HTERT RPE-1 (cell line): ENCODE data around the gene VCL.
"Not testable (repeated sequence)": the region's sequence is repeated elsewhere in the genome, so short reads cannot be mapped to it uniquely, and the experiment has no call there.

Experiments used
- in situ Hi-C: fragments of 300-500 bp; cut with MboI; formaldehyde crosslinking; loops from 4 replicates; pipeline ENCODE4 v1.14.3; 2020; ENCODE audit warnings: low sequenced_read_pairs

The VCL gene

GRCh38 chr10:74000892-74001669 is 3.2 kb downstream of the VCL start:
- in situ Hi-C loops, result no loop called here

- in situ Hi-C loops, result no loop called here
Observed at GRCh38 chr10:74006269-74006668, 8.4 kb downstream of the VCL start.

- in situ Hi-C loops, result no loop called here
Observed at GRCh38 chr10:74008212-74008731, 10.4 kb downstream of the VCL start.

GRCh38 chr10:74011017-74011416 is 13.1 kb downstream of the VCL start:
- in situ Hi-C loops, result no loop called here

- in situ Hi-C loops, result no loop called here
Observed at GRCh38 chr10:74011770-74012169, 13.9 kb downstream of the VCL start.

GRCh38 chr10:74012480-74012879 is 14.6 kb downstream of the VCL start:
- in situ Hi-C loops, result no loop called here

- in situ Hi-C loops, result no loop called here
Observed at GRCh38 chr10:74013004-74013403, 15.1 kb downstream of the VCL start.

GRCh38 chr10:74014574-74014973 is 16.7 kb downstream of the VCL start:
- in situ Hi-C loops, result not testable (repeated sequence)

GRCh38 chr10:74018241-74018640 is 20.3 kb downstream of the VCL start:
- in situ Hi-C loops, result no loop called here

- in situ Hi-C loops, result no loop called here
Observed at GRCh38 chr10:74021248-74022055, 23.5 kb downstream of the VCL start.

GRCh38 chr10:74022926-74023629 is 25.2 kb downstream of the VCL start:
- in situ Hi-C loops, result no loop called here

GRCh38 chr10:74024600-74024999 is 26.7 kb downstream of the VCL start:
- in situ Hi-C loops, result no loop called here

- in situ Hi-C loops, result no loop called here
Observed at GRCh38 chr10:74025380-74025978, 27.6 kb downstream of the VCL start.

GRCh38 chr10:74026428-74027015 is 28.6 kb downstream of the VCL start:
- in situ Hi-C loops, result no loop called here

GRCh38 chr10:74027702-74028101 is 29.8 kb downstream of the VCL start:
- in situ Hi-C loops, result no loop called here

- in situ Hi-C loops, result no loop called here
Observed at GRCh38 chr10:74029943-74030342, 32.0 kb downstream of the VCL start.

- in situ Hi-C loops, result not testable (repeated sequence)
Observed at GRCh38 chr10:74032208-74032607, 34.3 kb downstream of the VCL start.

GRCh38 chr10:74032900-74033655 is 35.2 kb downstream of the VCL start:
- in situ Hi-C loops, result no loop called here

GRCh38 chr10:74033702-74034101 is 35.8 kb downstream of the VCL start:
- in situ Hi-C loops, result no loop called here

- in situ Hi-C loops, result no loop called here
Observed at GRCh38 chr10:74034301-74034700, 36.4 kb downstream of the VCL start.
